ENCODE data around the gene KMT2E.
"Not testable (repeated sequence)": the region's sequence is repeated elsewhere in the genome, so short reads cannot be mapped to it uniquely, and the experiment has no call there.

The KMT2E gene

GRCh38 chr7:105022458-105022857 is 8.5 kb downstream of the KMT2E start:
- TF ChIP-seq CTCF (IDR thresholded peaks at IDR 0.05; ENCODE audit: low read depth, low read length) (no peak), MYC (IDR thresholded peaks at IDR 0.05; ENCODE audit: low read depth, low read length) (no peak), POLR2A (IDR thresholded peaks at IDR 0.05; ENCODE audit: extremely low read depth, insufficient read length) (no peak), MAX (IDR thresholded peaks at IDR 0.05; ENCODE audit: low read depth, low read length) (no peak)
- H3K4me3 ChIP-seq (ENCODE audit: low read depth, low read length): no peak overlapping the region
- no peak for DNase-seq (ENCODE audit: low read depth)

- no peak for DNase-seq (ENCODE audit: low read depth)
- TF ChIP-seq MAX (IDR thresholded peaks at IDR 0.05; ENCODE audit: low read depth, low read length): no peak
- no peak for TF ChIP-seq CTCF (IDR thresholded peaks at IDR 0.05; ENCODE audit: low read depth, low read length)
- TF ChIP-seq MYC (IDR thresholded peaks at IDR 0.05; ENCODE audit: low read depth, low read length): no peak
- TF ChIP-seq POLR2A (IDR thresholded peaks at IDR 0.05; ENCODE audit: extremely low read depth, insufficient read length): no peak
Observed at GRCh38 chr7:105024734-105025133, 10.7 kb downstream of the KMT2E start.

GRCh38 chr7:105026750-105027149 is 12.7 kb downstream of the KMT2E start:
- no peak for TF ChIP-seq CTCF (IDR thresholded peaks at IDR 0.05; ENCODE audit: low read depth, low read length)
- H3K4me3 ChIP-seq (ENCODE audit: low read depth, low read length): no peak overlapping the region
- DNase-seq (ENCODE audit: low read depth): no peak

More at GRCh38 chr7:105024734-105025133, 10.7 kb downstream of the KMT2E start:
- H3K4me3 ChIP-seq (ENCODE audit: low read depth, low read length): no peak overlapping the region

- H3K4me3 ChIP-seq (ENCODE audit: low read depth, low read length): no peak overlapping the region
- TF ChIP-seq POLR2A (IDR thresholded peaks at IDR 0.05; ENCODE audit: extremely low read depth, insufficient read length) (no peak), CTCF (IDR thresholded peaks at IDR 0.05; ENCODE audit: low read depth, low read length) (no peak), MYC (IDR thresholded peaks at IDR 0.05; ENCODE audit: low read depth, low read length) (no peak), MAX (IDR thresholded peaks at IDR 0.05; ENCODE audit: low read depth, low read length) (no peak)
- DNase-seq (ENCODE audit: low read depth): no peak
Observed at GRCh38 chr7:105027176-105027853, 13.3 kb downstream of the KMT2E start.

DNA sequence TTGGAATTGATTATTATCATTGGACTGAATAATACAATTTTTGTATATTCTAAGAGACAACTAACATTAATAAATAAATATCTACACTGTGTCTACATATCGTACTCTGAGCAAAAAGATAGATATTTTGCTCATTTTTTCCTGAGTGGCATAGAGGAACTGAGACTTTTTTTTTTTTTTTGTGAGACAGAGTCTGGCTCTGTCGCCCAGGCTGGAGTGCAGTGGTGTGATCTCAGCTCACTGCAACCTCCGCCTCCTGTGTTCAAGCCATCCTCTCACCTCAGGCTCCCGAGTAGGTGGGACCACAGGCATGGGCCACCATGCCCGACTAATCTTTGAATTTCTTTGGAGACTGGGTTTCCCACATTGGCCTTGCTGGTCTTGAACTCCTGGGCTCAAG is 14.0 kb downstream of the KMT2E start:
- TF ChIP-seq CTCF (IDR thresholded peaks at IDR 0.05; ENCODE audit: low read depth, low read length): no peak
- no peak for TF ChIP-seq MYC (IDR thresholded peaks at IDR 0.05; ENCODE audit: low read depth, low read length)
- no peak for TF ChIP-seq POLR2A (IDR thresholded peaks at IDR 0.05; ENCODE audit: extremely low read depth, insufficient read length)
- no peak for TF ChIP-seq MAX (IDR thresholded peaks at IDR 0.05; ENCODE audit: low read depth, low read length)
- no peak for DNase-seq (ENCODE audit: low read depth)
- H3K4me3 ChIP-seq (ENCODE audit: low read depth, low read length): no peak overlapping the region

- not testable (repeated sequence) for H3K4me3 ChIP-seq (ENCODE audit: low read depth, low read length); DNase-seq (ENCODE audit: low read depth)
Observed at GRCh38 chr7:105028941-105029340, 14.9 kb downstream of the KMT2E start.

All from NB4 (cell line).